Fibroblast of lung (primary cell): ENCODE results near the gene HSPA5. TPM values are rescaled to one million over a fixed set of nuclear protein-coding genes. Genes with fewer than 3 reads are reported as not detected.
"Not testable (repeated sequence)": the region's sequence is repeated elsewhere in the genome, so short reads cannot be mapped to it uniquely, and the experiment has no call there.

Source experiments
- DNase-seq, 2 donors: peaks; one replicate each; pipeline versions ENCODE4 v3.0.0 to v3.0.0-alpha.2; 2010; ENCODE audit warnings: low read depth in 2 of 2
- H2AFZ ChIP-seq: 2 replicates; pipeline ENCODE4 v1.5.1; 2012; ENCODE audit warnings: low read length, control low read depth, inconsistent platforms
- H3K27ac ChIP-seq: 2 replicates; pipeline ENCODE4 v1.5.1; 2011; ENCODE audit warnings: low read length, control low read depth; ENCODE audit not compliant: insufficient read depth
- H3K27me3 ChIP-seq: 2 replicates; pipeline ENCODE4 v1.5.1; 2011; ENCODE audit warnings: mild to moderate bottlenecking, low read length; ENCODE audit not compliant: control insufficient read depth, insufficient read depth
- H3K36me3 ChIP-seq: 2 replicates; pipeline ENCODE4 v1.5.1; 2011; ENCODE audit warnings: low read length; ENCODE audit not compliant: control insufficient read depth, insufficient read depth
- H3K4me1 ChIP-seq: 2 replicates; pipeline ENCODE4 v1.5.1; 2011; ENCODE audit warnings: low read length; ENCODE audit not compliant: control insufficient read depth, insufficient read depth; ENCODE audit errors: extremely low read depth
- H3K4me2 ChIP-seq: 2 replicates; pipeline ENCODE4 v1.5.1; 2011; ENCODE audit warnings: low read length, control low read depth; ENCODE audit not compliant: insufficient read depth; ENCODE audit errors: extremely low read depth
- H3K4me3 ChIP-seq, 4 experiments: fragments of 200-600 bp in 1 of 4; sonication (generic) in 1 of 4; replicated peaks in 1 of 4; 2 replicates each; pipeline ENCODE4 v1.5.1; 2011 to 2016; ENCODE audit warnings: low read length in 4 of 4, low read depth in 3 of 4, mild to moderate bottlenecking in 3 of 4, control low read depth in 2 of 4, inconsistent platforms in 1 of 4, mixed read lengths in 1 of 4; ENCODE audit not compliant: insufficient read depth in 1 of 4; ENCODE audit errors: control extremely low read depth in 1 of 4
- H3K79me2 ChIP-seq: 2 replicates; pipeline ENCODE4 v1.5.1; 2012; ENCODE audit warnings: mild to moderate bottlenecking, low read length, inconsistent platforms; ENCODE audit not compliant: control insufficient read depth, insufficient read depth
- H3K9ac ChIP-seq: 2 replicates; pipeline ENCODE4 v1.5.1; 2011; ENCODE audit warnings: mild to moderate bottlenecking, low read length, control low read depth; ENCODE audit not compliant: insufficient read depth
- H3K9me3 ChIP-seq: 2 replicates; pipeline ENCODE4 v1.5.1; 2012; ENCODE audit warnings: low read depth, low read length; ENCODE audit not compliant: control insufficient read depth, insufficient read depth
- H4K20me1 ChIP-seq: 2 replicates; pipeline ENCODE4 v1.5.1; 2011; ENCODE audit warnings: low read length; ENCODE audit not compliant: control insufficient read depth, insufficient read depth; ENCODE audit errors: extremely low read depth
- CTCF ChIP-seq, 2 donors: IDR thresholded peaks in 1 of 2; conservative IDR thresholded peaks in 1 of 2; 1 replicate in 1 of 2; 2 replicates in 1 of 2; pipeline ENCODE4 v1.5.1; 2011 to 2012; ENCODE audit warnings: low read length in 2 of 2, control low read depth in 1 of 2, inconsistent platforms in 1 of 2, low read depth in 1 of 2, mild to moderate bottlenecking in 1 of 2
- EZH2 ChIP-seq: IDR thresholded peaks from 2 replicates; pipeline ENCODE4 v1.5.1; 2012; ENCODE audit warnings: low read length, control low read depth, mild to moderate bottlenecking; ENCODE audit errors: missing control alignments
- polyA plus RNA-seq, 2 donors: library from polyadenylated mRNA; depleted of rRNA in 1 of 2; stranded (reverse) in 1 of 2; unstranded in 1 of 2; fragments of >200 nt; gene quantifications; 2 replicates each; pipeline ENCODE4 v1.2.1, GENCODE V29; 2011 to 2012; ENCODE audit warnings: missing spikeins in 1 of 2
- total RNA-seq: library from RNA; depleted of rRNA; stranded (reverse); fragments of >200 nt; gene quantifications from 2 replicates; pipeline ENCODE4 v1.2.1, GENCODE V29; 2014

The HSPA5 gene
- total and polyA plus RNA-seq, 2 donors (not counting 1 experiment from before 2014, with no cell fraction given), result 339 to 482 TPM

DNA sequence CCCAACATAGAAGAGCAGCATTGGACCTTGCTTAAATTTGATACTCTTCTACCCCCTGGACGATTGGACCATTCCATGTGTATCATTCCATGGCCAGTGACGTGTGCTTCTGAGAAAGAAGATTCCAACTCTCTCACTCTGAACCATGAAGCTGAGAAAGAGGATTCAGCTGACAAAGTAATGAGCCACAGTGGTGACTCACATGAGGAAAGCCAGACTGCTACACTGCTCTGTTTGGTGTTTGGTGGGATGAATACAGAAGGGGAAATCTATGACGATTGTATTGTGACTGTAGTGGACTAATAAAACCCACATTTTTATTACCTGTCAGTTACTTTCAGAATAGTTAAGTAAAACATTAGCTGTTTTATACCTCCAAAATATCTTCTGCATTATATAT, 7.5 kb downstream of the HSPA5 start:
- Histone ChIP-seq H3K4me2 (no peak overlapping the region), H4K20me1 (peaks cover 7% of the 10 kb centered on the region), H3K9ac (no peak overlapping the region), H3K4me1 (peaks cover 13% of the 10 kb centered on the region), H3K27ac (peak overlapping the region; percentile 65), H3K79me2 (peaks cover 38% of the 10 kb centered on the region), H3K27me3 (no peaks in the 10 kb centered on the region), H3K36me3 (peaks cover 14% of the 10 kb centered on the region), H2AFZ (no peak overlapping the region), H3K9me3 (no peaks in the 10 kb centered on the region), H3K4me3 (no peak overlapping the region)
- peak; percentile 98 to 99 for DNase-seq
- TF ChIP-seq CTCF (conservative IDR thresholded peaks at IDR 0.05 in 1 of 2, IDR thresholded peaks at IDR 0.05 in 1 of 2; ENCODE audit: low read depth in 1 of 2, low read length in 2 of 2), result no peak
- no peak for TF ChIP-seq EZH2

GRCh38 chr9:125227761-125228160, 13.4 kb downstream of the HSPA5 start:
- TF ChIP-seq EZH2 (no peak), CTCF (conservative IDR thresholded peaks at IDR 0.05 in 1 of 2, IDR thresholded peaks at IDR 0.05 in 1 of 2; ENCODE audit: low read depth in 1 of 2, low read length in 2 of 2) (no peak)
- Histone ChIP-seq H3K27me3 (no peaks in the 10 kb centered on the region), H3K36me3 (no peaks in the 10 kb centered on the region), H3K9ac (no peak overlapping the region), H3K4me3 (no peak overlapping the region), H3K79me2 (no peaks in the 10 kb centered on the region), H3K27ac (no peak overlapping the region), H4K20me1 (no peaks in the 10 kb centered on the region), H2AFZ (no peak overlapping the region), H3K9me3 (no peaks in the 10 kb centered on the region), H3K4me2 (no peak overlapping the region), H3K4me1 (no peaks in the 10 kb centered on the region)
- no peak for DNase-seq

- DNase-seq, result not testable (repeated sequence)
Observed at GRCh38 chr9:125224858-125225257, 16.3 kb downstream of the HSPA5 start.

More at GRCh38 chr9:125224858-125225257, 16.3 kb downstream of the HSPA5 start:
- not testable (repeated sequence) for H3K79me2 ChIP-seq, H3K9me3 ChIP-seq, H3K27ac ChIP-seq, H2AFZ ChIP-seq, H3K27me3 ChIP-seq, H4K20me1 ChIP-seq, H3K36me3 ChIP-seq, H3K4me2 ChIP-seq, H3K4me3 ChIP-seq, H3K9ac ChIP-seq, H3K4me1 ChIP-seq
